Trophoblast cell (in vitro differentiated cells and primary cell): ENCODE results near the gene FRMD8.

Experiments used
- DNase-seq, 2 donors: peaks; one replicate each; pipeline ENCODE4 v3.0.0-alpha.2; 2016
- H2AFZ ChIP-seq: 2 replicates; pipeline ENCODE4 v1.6.1; 2013; ENCODE audit warnings: low read length, moderate library complexity, mild to moderate bottlenecking; ENCODE audit not compliant: insufficient read depth, poor library complexity
- H2AK5ac ChIP-seq: 2 replicates; pipeline ENCODE4 v1.6.1; 2013; ENCODE audit warnings: mild to moderate bottlenecking, low read length
- H2BK120ac ChIP-seq: 2 replicates; pipeline ENCODE4 v1.6.1; 2013; ENCODE audit warnings: low read length, mild to moderate bottlenecking, moderate library complexity; ENCODE audit not compliant: insufficient read depth, poor library complexity
- H2BK12ac ChIP-seq: 2 replicates; pipeline ENCODE4 v1.6.1; 2013; ENCODE audit warnings: mild to moderate bottlenecking, low read length, moderate library complexity
- H2BK5ac ChIP-seq: 2 replicates; pipeline ENCODE4 v1.6.1; 2013; ENCODE audit warnings: low read length, low read depth, moderate library complexity, mild to moderate bottlenecking; ENCODE audit not compliant: poor library complexity
- H3K14ac ChIP-seq: 2 replicates; pipeline ENCODE4 v1.6.1; 2013; ENCODE audit warnings: mild to moderate bottlenecking, low read length
- H3K18ac ChIP-seq: 2 replicates; pipeline ENCODE4 v1.6.1; 2013; ENCODE audit warnings: mild to moderate bottlenecking, low read length
- H3K23ac ChIP-seq: 2 replicates; pipeline ENCODE4 v1.6.1; 2013; ENCODE audit warnings: low read length
- H3K27ac ChIP-seq: 2 replicates; pipeline ENCODE4 v1.5.1; 2013; ENCODE audit warnings: low read depth, mild to moderate bottlenecking, inconsistent platforms, low read length, moderate library complexity
- H3K27me3 ChIP-seq: 2 replicates; pipeline ENCODE4 v1.6.1; 2013; ENCODE audit warnings: inconsistent platforms, mild to moderate bottlenecking, low read length, moderate library complexity; ENCODE audit not compliant: insufficient read depth
- H3K36me3 ChIP-seq, 2 experiments: 1 replicate in 1 of 2; 2 replicates in 1 of 2; pipeline ENCODE4 v1.6.1; 2013; ENCODE audit warnings: low read length in 2 of 2, mild to moderate bottlenecking in 2 of 2, moderate library complexity in 1 of 2; ENCODE audit not compliant: insufficient read depth in 2 of 2, control insufficient read depth in 1 of 2
- H3K4ac ChIP-seq: 2 replicates; pipeline ENCODE4 v1.6.1; 2013; ENCODE audit warnings: low read depth, mild to moderate bottlenecking, low read length, moderate library complexity
- H3K4me1 ChIP-seq, 2 experiments: 1 replicate in 1 of 2; 2 replicates in 1 of 2; pipeline ENCODE4 v1.6.1; 2013; ENCODE audit warnings: low read length in 2 of 2, mild to moderate bottlenecking in 2 of 2, moderate library complexity in 1 of 2; ENCODE audit not compliant: insufficient read depth in 2 of 2, control insufficient read depth in 1 of 2
- H3K4me2 ChIP-seq: 2 replicates; pipeline ENCODE4 v1.6.1; 2013; ENCODE audit warnings: inconsistent platforms, mild to moderate bottlenecking, low read length, moderate library complexity
- H3K4me3 ChIP-seq: 2 replicates; pipeline ENCODE4 v1.5.1; 2013; ENCODE audit warnings: mild to moderate bottlenecking, low read depth, low read length, inconsistent platforms
- H3K79me1 ChIP-seq: one replicate; pipeline ENCODE4 v1.6.1; 2013; ENCODE audit warnings: low read length
- H3K79me2 ChIP-seq: 2 replicates; pipeline ENCODE4 v1.6.1; 2013; ENCODE audit warnings: low read length, mild to moderate bottlenecking; ENCODE audit not compliant: control insufficient read depth, insufficient read depth, poor library complexity
- H3K9ac ChIP-seq: 2 replicates; pipeline ENCODE4 v1.6.1; 2013; ENCODE audit warnings: mild to moderate bottlenecking, low read length
- H3K9me3 ChIP-seq: 2 replicates; pipeline ENCODE4 v1.6.1; 2013; ENCODE audit warnings: low read depth, mild to moderate bottlenecking, control low read depth, inconsistent platforms, low read length; ENCODE audit not compliant: insufficient read depth
- H4K12ac ChIP-seq: 2 replicates; pipeline ENCODE4 v1.6.1; 2013; ENCODE audit warnings: low read depth, mild to moderate bottlenecking, low read length, moderate library complexity
- H4K8ac ChIP-seq: 2 replicates; pipeline ENCODE4 v1.6.1; 2013; ENCODE audit warnings: low read depth, mild to moderate bottlenecking, low read length, moderate library complexity
- H4K91ac ChIP-seq: one replicate; pipeline ENCODE4 v1.6.1; 2013; ENCODE audit warnings: low read depth, mild to moderate bottlenecking, low read length, moderate library complexity
- WGBS: extraction: QIAGEN DNeasy Blood & Tissue Kit; methylation state at CpG from one replicate; pipeline ENCODE4 v1.1.7; 2013; ENCODE audit warnings: missing lambda C conversion rate; ENCODE audit not compliant: insufficient read length, insufficient coverage; ENCODE audit errors: extremely low coverage; 5-methylcytosine and 5-hydroxymethylcytosine counted together

Gene FRMD8

DNA sequence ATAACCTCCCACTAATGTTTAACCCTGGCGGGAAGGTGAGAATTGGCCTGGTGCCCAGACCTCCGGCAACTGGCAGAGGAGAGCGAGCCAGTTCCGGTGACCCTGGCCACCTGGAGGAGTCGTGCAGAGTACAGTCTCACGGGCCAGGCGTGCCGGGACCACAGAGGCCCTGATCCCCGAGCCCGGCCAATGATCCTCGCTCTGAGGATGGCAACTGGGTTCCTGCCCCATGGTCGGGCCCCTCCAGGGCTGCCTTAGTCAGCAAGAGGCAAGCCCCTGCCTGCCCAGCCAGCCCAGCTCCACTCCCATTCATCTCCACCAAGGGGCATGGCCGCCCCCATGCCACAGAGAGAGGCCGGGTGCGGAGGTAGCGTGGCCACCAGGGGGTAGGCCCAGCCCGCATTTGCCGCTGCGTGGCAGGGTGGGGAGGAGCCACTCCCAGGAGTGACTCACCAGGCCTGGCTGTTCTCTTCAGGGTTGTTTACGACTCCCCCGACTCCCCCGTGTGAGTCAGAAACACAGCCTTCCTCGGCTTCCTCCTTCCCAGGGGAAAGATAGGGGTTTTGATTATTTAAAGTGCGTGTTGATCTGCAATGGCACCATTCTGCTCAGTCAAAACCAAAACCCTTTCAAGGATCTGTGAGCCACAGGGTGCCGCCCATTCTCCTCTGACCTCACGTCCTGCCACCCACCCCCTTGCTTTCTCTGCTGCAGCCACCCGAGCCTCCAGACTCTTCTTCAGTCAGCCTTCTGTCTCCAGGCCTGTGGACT is 4.2 kb upstream of the FRMD8 start, which contains the start of gene SLC25A45:
SLC25A45 (minus strand) TSS at position 614 of the 771 bp plus-strand sequence. CDS start 695 bp downstream, outside the sequence.
- peak within 1 kb of the TSS; percentile 47 for H2AFZ ChIP-seq
- peak within 1 kb of the TSS; percentile 92 for H2BK5ac ChIP-seq
- H3K4me1 ChIP-seq = peaks cover 38 to 41% of the 10 kb centered on the region in 2 experiments
- H4K91ac ChIP-seq = peak within 1 kb of the TSS; percentile 95
- H2AK5ac ChIP-seq = peak within 1 kb of the TSS; percentile 33
- no peak within 1 kb of the TSS for H3K9ac ChIP-seq
- no peaks in the 10 kb centered on the region for H3K36me3 ChIP-seq
- H2BK120ac ChIP-seq = peak within 1 kb of the TSS; percentile 95
- H3K79me2 ChIP-seq = peaks cover 11% of the 10 kb centered on the region
- H3K79me1 ChIP-seq = peaks cover 41% of the 10 kb centered on the region
- H4K12ac ChIP-seq = peak within 1 kb of the TSS; percentile 48
- WGBS = no CpG with 5 or more reads among the region's 27 CpGs
- no peaks in the 10 kb centered on the region for H3K27me3 ChIP-seq
- peak within 1 kb of the TSS; percentile 76 for H3K4ac ChIP-seq
- H3K4me2 ChIP-seq = peak within 1 kb of the TSS; percentile 49
- no peak within 1 kb of the TSS for H3K4me3 ChIP-seq
- peak within 1 kb of the TSS; percentile 86 for H4K8ac ChIP-seq
- peak; percentile 96 for DNase-seq
- peak within 1 kb of the TSS; percentile 86 for H3K27ac ChIP-seq
- H3K14ac ChIP-seq = peak within 1 kb of the TSS; percentile 78
- peak within 1 kb of the TSS; percentile 79 for H3K18ac ChIP-seq
- H2BK12ac ChIP-seq = peak within 1 kb of the TSS; percentile 74
- H3K23ac ChIP-seq = no peak within 1 kb of the TSS
- no peaks in the 10 kb centered on the region for H3K9me3 ChIP-seq

DNA sequence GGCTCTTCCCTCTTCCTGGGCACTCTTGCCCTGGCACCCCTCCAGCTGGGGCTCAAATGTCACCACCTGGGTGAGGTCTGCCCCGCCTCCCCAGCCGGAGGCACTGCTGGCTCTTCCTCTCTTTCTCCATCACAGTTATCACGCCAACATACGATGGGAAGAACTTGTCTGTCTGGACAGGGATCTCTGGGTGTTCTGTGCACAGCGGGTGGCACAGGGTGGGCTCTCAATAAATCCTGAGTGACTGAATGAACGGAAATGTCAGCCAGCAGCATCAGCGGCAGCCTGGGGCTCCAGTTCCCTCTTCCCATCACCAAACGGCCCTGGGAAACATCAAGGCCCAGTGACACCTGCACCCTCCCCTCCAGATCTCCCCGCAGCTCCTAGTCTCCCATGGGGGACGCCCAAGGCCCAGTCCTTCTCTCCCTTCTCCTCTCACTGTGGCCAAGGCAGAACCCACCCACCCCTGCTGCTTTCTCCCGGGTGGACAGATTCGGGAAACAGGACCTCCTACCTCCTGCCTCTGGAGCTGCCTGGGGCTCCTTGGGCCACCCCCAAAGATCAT is 3.6 kb upstream of the FRMD8 start:
- Histone ChIP-seq H2BK5ac (peak overlapping the region; percentile 92), H3K4ac (peak overlapping the region; percentile 76), H3K4me1 (peaks cover 38 to 43% of the 10 kb centered on the region in 2 experiments), H3K9ac (no peak overlapping the region), H3K4me2 (peak overlapping the region; percentile 49), H2BK12ac (peak overlapping the region; percentile 56), H3K27me3 (no peaks in the 10 kb centered on the region), H3K27ac (peak overlapping the region; percentile 86), H4K8ac (peak overlapping the region; percentile 77), H3K36me3 (no peaks in the 10 kb centered on the region), H3K79me1 (peaks cover 41% of the 10 kb centered on the region), H4K12ac (peak overlapping the region; percentile 48), H4K91ac (peak overlapping the region; percentile 95), H3K4me3 (no peak overlapping the region), H3K14ac (peak overlapping the region; percentile 78), H2AFZ (peak overlapping the region; percentile 8), H3K79me2 (peaks cover 11% of the 10 kb centered on the region), H3K23ac (no peak overlapping the region), H2BK120ac (peak overlapping the region; percentile 95), H3K18ac (peak overlapping the region; percentile 66), H3K9me3 (no peaks in the 10 kb centered on the region), H2AK5ac (peak overlapping the region; percentile 4)
- WGBS = no CpG with 5 or more reads among the region's 12 CpGs
- no peak for DNase-seq

- H3K9ac ChIP-seq = no peak overlapping the region
- peak overlapping the region; percentile 84 for H2AK5ac ChIP-seq
- H2AFZ ChIP-seq = no peak overlapping the region
- peaks cover 11% of the 10 kb centered on the region for H3K79me2 ChIP-seq
- peak overlapping the region; percentile 51 for H3K18ac ChIP-seq
- H3K4me3 ChIP-seq = no peak overlapping the region
- no CpG with 5 or more reads among the region's 6 CpGs for WGBS
- H3K23ac ChIP-seq = no peak overlapping the region
- H3K4me2 ChIP-seq = peak overlapping the region; percentile 0
- H3K4ac ChIP-seq = peak overlapping the region; percentile 65
- H3K4me1 ChIP-seq = peaks cover 45 to 49% of the 10 kb centered on the region in 2 experiments
- H3K27me3 ChIP-seq = no peaks in the 10 kb centered on the region
- peak overlapping the region; percentile 50 for H4K8ac ChIP-seq
- H3K36me3 ChIP-seq = peaks cover 2 to 3% of the 10 kb centered on the region in 2 experiments
- no peaks in the 10 kb centered on the region for H3K9me3 ChIP-seq
- peaks cover 41% of the 10 kb centered on the region for H3K79me1 ChIP-seq
- H4K91ac ChIP-seq = peak overlapping the region; percentile 95
- DNase-seq = no peak
- H4K12ac ChIP-seq = peak overlapping the region; percentile 15
- H2BK5ac ChIP-seq = peak overlapping the region; percentile 85
- peak overlapping the region; percentile 89 for H2BK120ac ChIP-seq
- peak overlapping the region; percentile 69 for H3K14ac ChIP-seq
- peak overlapping the region; percentile 97 for H2BK12ac ChIP-seq
- H3K27ac ChIP-seq = peak overlapping the region; percentile 44
Observed at GRCh38 chr11:65383778-65384177, 2.7 kb upstream of the FRMD8 start.

GRCh38 chr11:65384301-65384889 is 2.0 kb upstream of the FRMD8 start:
- Histone ChIP-seq H3K23ac (no peak overlapping the region), H3K9me3 (no peaks in the 10 kb centered on the region), H3K27me3 (no peaks in the 10 kb centered on the region), H4K91ac (peak overlapping the region; percentile 95), H2AFZ (no peak overlapping the region), H3K79me1 (peaks cover 40% of the 10 kb centered on the region), H3K27ac (peak overlapping the region; percentile 44), H2BK12ac (peak overlapping the region; percentile 97), H4K8ac (peak overlapping the region; percentile 55), H3K14ac (peak overlapping the region; percentile 69), H3K18ac (peak overlapping the region; percentile 61), H3K4me1 (peaks cover 51 to 55% of the 10 kb centered on the region in 2 experiments), H3K36me3 (peaks cover 3 to 5% of the 10 kb centered on the region in 2 experiments), H3K4me2 (peak overlapping the region; percentile 0), H2BK120ac (peak overlapping the region; percentile 89), H4K12ac (no peak overlapping the region), H3K79me2 (peaks cover 13% of the 10 kb centered on the region), H2AK5ac (peak overlapping the region; percentile 84), H3K9ac (no peak overlapping the region), H2BK5ac (peak overlapping the region; percentile 85), H3K4ac (peak overlapping the region; percentile 65), H3K4me3 (no peak overlapping the region)
- no CpG with 5 or more reads among the region's 8 CpGs for WGBS
- DNase-seq = no peak
